NB4 (cell line): Measurements from ENCODE around the gene LCLAT1.

Source experiments
- DNase-seq: peaks from one replicate; pipeline ENCODE4 v3.0.0; 2010; ENCODE audit warnings: low read depth
- H3K4me3 ChIP-seq: one replicate; pipeline ENCODE4 v1.5.1; 2011; ENCODE audit warnings: mild to moderate bottlenecking, low read depth, low read length, moderate library complexity
- MYC ChIP-seq: IDR thresholded peaks from 2 replicates; pipeline ENCODE4 v1.6.1; 2011; ENCODE audit warnings: low read depth, low read length
- POLR2A ChIP-seq: IDR thresholded peaks from 2 replicates; pipeline ENCODE4 v1.6.1; 2011; ENCODE audit warnings: mild to moderate bottlenecking; ENCODE audit not compliant: insufficient read length; ENCODE audit errors: extremely low read depth
- TF ChIP-seq, protein P1 (sequence below): IDR thresholded peaks from 2 replicates; pipeline ENCODE4 v1.6.1; 2011; ENCODE audit warnings: low read depth, low read length
- TF ChIP-seq, protein P2 (sequence below): IDR thresholded peaks from one replicate; pipeline ENCODE4 v1.5.1; 2012; ENCODE audit warnings: low read depth, low read length

The LCLAT1 gene

GRCh38 chr2:30628341-30628740 is 181.3 kb downstream of the LCLAT1 start:
- no peak for DNase-seq
- H3K4me3 ChIP-seq: no peak overlapping the region
- TF ChIP-seq MYC (no peak), POLR2A (no peak)
- TF ChIP-seq, protein P1, sequence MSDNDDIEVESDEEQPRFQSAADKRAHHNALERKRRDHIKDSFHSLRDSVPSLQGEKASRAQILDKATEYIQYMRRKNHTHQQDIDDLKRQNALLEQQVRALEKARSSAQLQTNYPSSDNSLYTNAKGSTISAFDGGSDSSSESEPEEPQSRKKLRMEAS: no peak
- TF ChIP-seq, protein P2, sequence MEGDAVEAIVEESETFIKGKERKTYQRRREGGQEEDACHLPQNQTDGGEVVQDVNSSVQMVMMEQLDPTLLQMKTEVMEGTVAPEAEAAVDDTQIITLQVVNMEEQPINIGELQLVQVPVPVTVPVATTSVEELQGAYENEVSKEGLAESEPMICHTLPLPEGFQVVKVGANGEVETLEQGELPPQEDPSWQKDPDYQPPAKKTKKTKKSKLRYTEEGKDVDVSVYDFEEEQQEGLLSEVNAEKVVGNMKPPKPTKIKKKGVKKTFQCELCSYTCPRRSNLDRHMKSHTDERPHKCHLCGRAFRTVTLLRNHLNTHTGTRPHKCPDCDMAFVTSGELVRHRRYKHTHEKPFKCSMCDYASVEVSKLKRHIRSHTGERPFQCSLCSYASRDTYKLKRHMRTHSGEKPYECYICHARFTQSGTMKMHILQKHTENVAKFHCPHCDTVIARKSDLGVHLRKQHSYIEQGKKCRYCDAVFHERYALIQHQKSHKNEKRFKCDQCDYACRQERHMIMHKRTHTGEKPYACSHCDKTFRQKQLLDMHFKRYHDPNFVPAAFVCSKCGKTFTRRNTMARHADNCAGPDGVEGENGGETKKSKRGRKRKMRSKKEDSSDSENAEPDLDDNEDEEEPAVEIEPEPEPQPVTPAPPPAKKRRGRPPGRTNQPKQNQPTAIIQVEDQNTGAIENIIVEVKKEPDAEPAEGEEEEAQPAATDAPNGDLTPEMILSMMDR: no peak

GRCh38 chr2:30629866-30630265 is 182.8 kb downstream of the LCLAT1 start:
- TF ChIP-seq, protein P2: no peak
- no peak overlapping the region for H3K4me3 ChIP-seq
- no peak for DNase-seq

DNA sequence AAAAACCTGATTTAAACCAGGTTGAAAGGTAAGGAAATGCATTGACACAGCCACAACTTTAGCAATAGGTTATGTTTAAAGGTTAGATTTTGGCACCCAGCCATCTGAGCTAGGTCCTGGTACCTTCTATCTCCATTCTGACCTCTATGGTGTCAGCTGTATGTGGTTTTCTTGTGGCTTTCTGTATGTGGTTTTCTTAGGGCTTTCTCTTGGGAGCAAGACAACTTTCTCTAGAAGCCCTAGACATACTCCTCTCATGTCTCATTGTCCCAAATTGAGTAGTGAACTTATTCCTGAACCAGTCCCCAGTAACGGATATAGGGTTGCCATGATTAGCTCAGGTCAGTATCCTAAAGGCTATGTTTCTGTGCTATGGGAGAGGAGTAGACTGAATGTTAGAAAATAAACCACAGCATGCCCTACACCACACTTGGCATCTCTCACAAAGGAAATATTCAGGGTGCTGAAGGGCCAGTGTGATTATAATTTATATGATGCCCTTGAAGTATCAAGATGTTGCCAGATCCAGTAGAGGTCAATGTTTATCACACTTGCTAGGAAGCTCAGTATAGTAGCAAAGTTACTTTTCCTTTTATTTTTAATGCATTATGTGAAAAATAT is 184.1 kb downstream of the LCLAT1 start:
- no peak overlapping the region for H3K4me3 ChIP-seq
- peak; percentile 53 for DNase-seq
- TF ChIP-seq POLR2A: no peak
- TF ChIP-seq MYC: no peak
- TF ChIP-seq, protein P1: no peak
- TF ChIP-seq, protein P2: no peak

- no peak for DNase-seq
- TF ChIP-seq, protein P1: no peak
- no peak for TF ChIP-seq POLR2A
- TF ChIP-seq MYC: no peak
- TF ChIP-seq, protein P2: no peak
Measured at GRCh38 chr2:30633039-30633438, 186.0 kb downstream of the LCLAT1 start.

DNA sequence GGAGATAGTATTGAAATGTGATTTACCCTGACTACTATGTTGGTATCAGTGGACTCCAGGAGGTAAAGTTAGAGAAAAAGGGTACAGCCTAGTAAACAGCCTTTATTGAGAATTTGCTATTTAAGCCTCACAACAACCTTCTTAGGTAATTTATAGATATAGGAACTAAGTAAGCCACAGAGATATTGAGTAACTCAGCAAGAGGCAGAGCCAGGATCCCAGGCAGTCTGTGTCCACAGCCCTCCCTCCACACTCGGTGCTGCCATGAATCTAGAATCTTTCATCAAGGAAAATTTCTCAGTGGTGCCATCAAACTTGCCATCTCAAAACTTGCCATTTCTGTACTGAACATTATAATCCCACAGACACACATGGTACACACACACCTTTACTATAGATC is 189.3 kb downstream of the LCLAT1 start:
- TF ChIP-seq, protein P2: no peak
- TF ChIP-seq MYC (no peak), POLR2A (no peak)
- TF ChIP-seq, protein P1: no peak
- no peak overlapping the region for H3K4me3 ChIP-seq
- DNase-seq: peak; percentile 7

More at GRCh38 chr2:30633039-30633438, 186.0 kb downstream of the LCLAT1 start:
- H3K4me3 ChIP-seq: no peak overlapping the region

DNA sequence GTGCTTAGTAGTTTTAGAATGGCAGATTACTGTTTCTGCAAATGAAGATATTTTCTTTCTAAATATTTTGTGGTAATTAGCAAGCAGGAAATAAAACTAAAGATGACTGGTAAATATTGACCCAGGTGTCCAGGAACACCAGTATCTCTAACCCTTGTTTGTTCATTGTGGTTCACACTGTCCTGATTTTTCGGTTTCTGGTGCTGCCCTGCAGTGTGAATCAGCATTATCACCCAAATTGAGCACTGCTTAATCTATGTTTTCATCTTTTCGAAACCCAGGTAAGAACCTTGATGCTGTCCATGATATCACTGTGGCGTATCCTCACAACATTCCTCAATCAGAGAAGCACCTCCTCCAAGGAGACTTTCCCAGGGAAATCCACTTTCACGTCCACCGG is 192.8 kb downstream of the LCLAT1 start:
- TF ChIP-seq, protein P1: no peak
- TF ChIP-seq POLR2A (no peak), MYC (no peak)
- TF ChIP-seq, protein P2: no peak
- no peak overlapping the region for H3K4me3 ChIP-seq
- DNase-seq: no peak
